Mesendoderm (in vitro differentiated cells): ENCODE results near the gene STRN4.

ENCODE experiments used
- DNase-seq: peaks from one replicate; pipeline ENCODE4 v3.0.0; 2013
- H2AK5ac ChIP-seq: 2 replicates; pipeline ENCODE4 v1.6.1; 2013; ENCODE audit warnings: low read length, inconsistent platforms
- H2BK120ac ChIP-seq: 2 replicates; pipeline ENCODE4 v1.6.1; 2013; ENCODE audit warnings: low read depth, mild to moderate bottlenecking, low read length, moderate library complexity, mixed read lengths
- H2BK15ac ChIP-seq: replicated peaks from 2 replicates; pipeline ENCODE4 v1.6.1; 2013; ENCODE audit warnings: low read depth, mild to moderate bottlenecking, moderate library complexity
- H2BK5ac ChIP-seq: 2 replicates; pipeline ENCODE4 v1.6.1; 2013; ENCODE audit warnings: low read length, inconsistent platforms
- H3K18ac ChIP-seq: 2 replicates; pipeline ENCODE4 v1.6.1; 2013; ENCODE audit warnings: mild to moderate bottlenecking, low read length, mixed read lengths
- H3K23ac ChIP-seq: one replicate; pipeline ENCODE4 v1.6.1; 2013; ENCODE audit warnings: low read length
- H3K27ac ChIP-seq: 2 replicates; pipeline ENCODE4 v1.5.1; 2013; ENCODE audit warnings: low read depth, mild to moderate bottlenecking, inconsistent platforms, low read length, moderate library complexity
- H3K27me3 ChIP-seq: 2 replicates; pipeline ENCODE4 v1.6.1; 2013; ENCODE audit warnings: low read length, control low read depth, mild to moderate bottlenecking, inconsistent platforms; ENCODE audit not compliant: insufficient read depth, poor library complexity
- H3K36me3 ChIP-seq: 2 replicates; pipeline ENCODE4 v1.6.1; 2013; ENCODE audit warnings: low read length, inconsistent platforms; ENCODE audit not compliant: control insufficient read depth, insufficient read depth
- H3K4ac ChIP-seq: one replicate; pipeline ENCODE4 v1.6.1; 2013; ENCODE audit warnings: low read depth, mild to moderate bottlenecking, low read length, moderate library complexity
- H3K4me1 ChIP-seq: 2 replicates; pipeline ENCODE4 v1.6.1; 2013; ENCODE audit warnings: low read depth, low read length, inconsistent platforms; ENCODE audit not compliant: control insufficient read depth
- H3K4me2 ChIP-seq: 2 replicates; pipeline ENCODE4 v1.6.1; 2013; ENCODE audit warnings: low read length
- H3K4me3 ChIP-seq: 2 replicates; pipeline ENCODE4 v1.5.1; 2013; ENCODE audit warnings: mild to moderate bottlenecking, low read length
- H3K56ac ChIP-seq: one replicate; pipeline ENCODE4 v1.6.1; 2013; ENCODE audit warnings: low read length
- H3K79me1 ChIP-seq: 2 replicates; pipeline ENCODE4 v1.6.1; 2013; ENCODE audit warnings: low read length, inconsistent platforms
- H3K79me2 ChIP-seq: 2 replicates; pipeline ENCODE4 v1.6.1; 2013; ENCODE audit warnings: mild to moderate bottlenecking, low read length; ENCODE audit not compliant: control insufficient read depth, insufficient read depth
- H3K9ac ChIP-seq: 2 replicates; pipeline ENCODE4 v1.6.1; 2013; ENCODE audit warnings: low read length, inconsistent platforms
- H4K5ac ChIP-seq: one replicate; pipeline ENCODE4 v1.6.1; 2013; ENCODE audit warnings: low read length
- H4K8ac ChIP-seq: one replicate; pipeline ENCODE4 v1.6.1; 2013; ENCODE audit warnings: low read depth, mild to moderate bottlenecking, control low read depth, low read length, moderate library complexity
- WGBS: extraction: QIAGEN DNeasy Blood & Tissue Kit; methylation state at CpG from one replicate; pipeline ENCODE4 v1.1.7; 2013; ENCODE audit warnings: low lambda C conversion rate, missing lambda C conversion rate; ENCODE audit not compliant: insufficient coverage; ENCODE audit errors: extremely low coverage; 5-methylcytosine and 5-hydroxymethylcytosine counted together

The STRN4 gene

DNA sequence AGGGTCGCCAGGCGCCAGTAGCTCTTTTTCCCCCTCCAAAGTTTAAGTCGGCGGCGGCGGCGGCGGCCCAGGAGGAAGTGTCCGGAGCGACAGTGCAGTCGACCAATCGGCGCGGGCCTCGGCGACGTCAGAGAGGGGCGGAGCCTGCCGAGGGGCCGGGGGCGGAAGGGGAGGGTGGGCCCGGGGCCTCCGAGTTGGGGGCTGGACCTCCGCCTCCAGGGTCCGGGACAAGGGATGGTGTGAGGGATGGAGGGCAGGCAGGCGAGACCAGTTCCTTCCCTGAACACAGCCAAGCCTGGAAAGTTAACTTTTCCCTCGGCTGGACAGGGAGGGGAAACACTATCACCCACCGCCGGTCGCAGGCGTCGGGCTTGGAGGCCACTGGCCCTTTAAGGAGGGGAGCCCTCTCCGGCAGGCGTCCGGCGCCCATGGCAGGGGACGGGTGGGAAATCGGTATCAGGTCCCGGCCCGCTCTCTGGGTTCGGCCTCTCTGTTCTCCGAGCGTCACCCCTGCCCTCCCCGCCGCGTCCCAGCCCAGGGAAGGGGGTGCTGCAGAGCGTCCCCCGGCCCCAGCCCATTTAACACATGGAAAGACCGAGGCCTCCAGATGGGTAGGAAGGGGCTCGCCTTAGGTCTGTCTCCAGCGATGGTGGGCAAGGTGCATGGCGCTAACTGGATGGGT lies 29.1 kb downstream of the STRN4 start, which contains the start of gene PRKD2:
Gene PRKD2 (minus strand): TSS at position 81 of the 682 bp plus-strand sequence. CDS start 744 bp downstream, outside the sequence.
- Histone ChIP-seq H2BK120ac (peak within 1 kb of the TSS; percentile 54), H3K4ac (peak within 1 kb of the TSS; percentile 40), H4K5ac (no peak within 1 kb of the TSS), H3K4me3 (peak within 1 kb of the TSS; percentile 91), H3K18ac (peak within 1 kb of the TSS; percentile 88), H3K36me3 (peaks cover 12% of the 10 kb centered on the region), H3K4me2 (peak within 1 kb of the TSS; percentile 86), H3K56ac (peak within 1 kb of the TSS; percentile 98), H3K4me1 (no peaks in the 10 kb centered on the region), H2BK5ac (peak within 1 kb of the TSS; percentile 25), H3K27ac (peak within 1 kb of the TSS; percentile 80), H3K27me3 (no peaks in the 10 kb centered on the region), H4K8ac (no peak within 1 kb of the TSS), H3K9ac (peak within 1 kb of the TSS; percentile 98), H2AK5ac (no peak within 1 kb of the TSS), H2BK15ac (no peak within 1 kb of the TSS), H3K23ac (no peak within 1 kb of the TSS), H3K79me2 (peaks cover 10% of the 10 kb centered on the region), H3K79me1 (peaks cover 9% of the 10 kb centered on the region)
- no CpG with 5 or more reads among the region's 52 CpGs for WGBS
- peak; percentile 93 for DNase-seq

DNA sequence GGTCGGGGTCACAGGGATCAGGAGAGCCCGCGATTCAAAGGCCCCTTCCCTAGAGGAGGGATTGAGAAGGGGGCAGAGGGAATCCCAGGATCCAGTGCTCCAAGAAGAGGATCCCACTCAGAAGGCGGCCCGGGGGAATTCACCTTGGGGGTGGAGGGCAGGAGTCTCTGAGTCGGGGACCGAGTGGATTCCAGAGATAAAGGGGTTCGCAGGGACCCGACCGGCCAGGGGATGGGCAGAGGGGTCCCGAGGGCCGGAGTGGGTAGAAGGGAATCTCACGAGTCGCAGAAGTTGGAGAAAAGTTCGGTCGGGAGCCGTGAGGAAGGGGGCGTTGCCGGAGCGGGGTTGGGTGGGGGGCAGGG lies 29.6 kb downstream of the STRN4 start:
- no peak overlapping the region for H2AK5ac ChIP-seq
- H4K8ac ChIP-seq = no peak overlapping the region
- H3K27ac ChIP-seq = peak overlapping the region; percentile 80
- H3K4ac ChIP-seq = peak overlapping the region; percentile 40
- peak overlapping the region; percentile 70 for H3K4me2 ChIP-seq
- DNase-seq = peak; percentile 35
- H2BK120ac ChIP-seq = peak overlapping the region; percentile 54
- peaks cover 9% of the 10 kb centered on the region for H3K79me1 ChIP-seq
- H3K9ac ChIP-seq = peak overlapping the region; percentile 98
- no CpG with 5 or more reads among the region's 20 CpGs for WGBS
- H3K18ac ChIP-seq = peak overlapping the region; percentile 88
- peaks cover 10% of the 10 kb centered on the region for H3K79me2 ChIP-seq
- no peak overlapping the region for H2BK15ac ChIP-seq
- H4K5ac ChIP-seq = no peak overlapping the region
- H2BK5ac ChIP-seq = peak overlapping the region; percentile 25
- no peaks in the 10 kb centered on the region for H3K27me3 ChIP-seq
- H3K36me3 ChIP-seq = peaks cover 10% of the 10 kb centered on the region
- no peak overlapping the region for H3K23ac ChIP-seq
- H3K4me1 ChIP-seq = no peaks in the 10 kb centered on the region
- peak overlapping the region; percentile 91 for H3K4me3 ChIP-seq
- peak overlapping the region; percentile 98 for H3K56ac ChIP-seq

DNA sequence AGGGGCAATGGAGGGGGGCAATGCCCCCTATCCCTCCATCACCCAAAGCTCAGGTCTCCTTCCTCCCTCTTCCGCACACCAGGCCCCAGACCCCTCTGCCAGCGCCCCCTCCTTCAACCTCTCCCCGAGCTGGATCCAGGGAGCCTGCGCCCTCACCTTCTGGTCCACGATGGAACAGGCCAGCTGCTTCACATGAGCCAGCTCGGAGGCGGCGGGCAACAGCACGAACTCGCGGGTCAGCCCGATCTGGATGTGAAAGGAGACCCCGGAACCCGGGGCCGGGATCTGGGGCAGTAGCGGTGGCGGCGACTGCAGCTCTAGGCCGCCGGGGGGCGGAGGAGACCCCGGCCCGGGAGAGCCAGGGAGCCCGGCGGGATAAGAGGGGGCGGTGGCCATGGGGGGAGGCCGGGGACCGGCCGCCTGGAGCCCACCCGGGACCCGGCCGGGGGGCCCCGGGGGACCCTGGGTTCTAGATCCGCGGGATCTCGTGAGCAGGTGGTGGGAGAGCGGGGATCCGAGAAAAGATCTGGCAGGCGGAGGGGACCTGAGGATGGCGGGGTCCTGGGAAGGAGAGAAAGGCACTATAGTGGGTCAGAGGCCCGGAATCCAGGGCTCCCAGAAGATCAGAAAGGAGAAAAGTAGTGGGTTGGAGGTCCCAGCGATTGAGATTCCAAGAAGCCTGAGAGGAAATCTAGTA lies 30.1 kb downstream of the STRN4 start:
- H3K9ac ChIP-seq = peak overlapping the region; percentile 98
- H3K36me3 ChIP-seq = peaks cover 7% of the 10 kb centered on the region
- H2BK5ac ChIP-seq = no peak overlapping the region
- H2AK5ac ChIP-seq = no peak overlapping the region
- peak overlapping the region; percentile 80 for H3K27ac ChIP-seq
- peaks cover 10% of the 10 kb centered on the region for H3K79me2 ChIP-seq
- peak; percentile 39 for DNase-seq
- H3K18ac ChIP-seq = peak overlapping the region; percentile 88
- H3K4me1 ChIP-seq = no peaks in the 10 kb centered on the region
- no peaks in the 10 kb centered on the region for H3K27me3 ChIP-seq
- H4K8ac ChIP-seq = no peak overlapping the region
- H3K23ac ChIP-seq = no peak overlapping the region
- no CpG with 5 or more reads among the region's 42 CpGs for WGBS
- H2BK120ac ChIP-seq = no peak overlapping the region
- H4K5ac ChIP-seq = no peak overlapping the region
- H3K4me3 ChIP-seq = peak overlapping the region; percentile 91
- H3K79me1 ChIP-seq = peaks cover 9% of the 10 kb centered on the region
- H3K4ac ChIP-seq = peak overlapping the region; percentile 23
- no peak overlapping the region for H2BK15ac ChIP-seq
- H3K4me2 ChIP-seq = peak overlapping the region; percentile 81
- H3K56ac ChIP-seq = peak overlapping the region; percentile 98

DNA sequence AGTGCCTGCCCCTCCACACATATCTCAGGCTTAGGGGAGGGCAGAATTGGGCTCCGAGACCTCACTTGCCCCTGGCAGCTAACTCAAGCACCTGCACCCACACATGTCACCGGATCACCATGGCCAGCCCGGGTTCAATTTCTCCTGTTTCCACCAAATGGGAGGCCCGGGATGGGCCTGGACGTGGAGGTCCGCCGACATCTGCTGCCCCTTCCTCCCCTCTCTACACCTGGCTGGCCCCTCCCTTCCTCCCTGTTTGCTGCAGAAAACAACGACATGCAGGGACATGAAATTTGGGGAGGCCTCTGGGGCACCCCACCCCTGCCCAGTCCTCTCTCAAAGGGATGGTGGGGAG lies 30.7 kb downstream of the STRN4 start:
- no peak overlapping the region for H2BK120ac ChIP-seq
- H3K18ac ChIP-seq = peak overlapping the region; percentile 33
- DNase-seq = no peak
- H3K4me1 ChIP-seq = no peaks in the 10 kb centered on the region
- H3K4ac ChIP-seq = no peak overlapping the region
- peak overlapping the region; percentile 25 for H3K27ac ChIP-seq
- H4K8ac ChIP-seq = no peak overlapping the region
- no peak overlapping the region for H2BK15ac ChIP-seq
- H3K79me1 ChIP-seq = peaks cover 9% of the 10 kb centered on the region
- H3K4me3 ChIP-seq = peak overlapping the region; percentile 91
- H3K9ac ChIP-seq = peak overlapping the region; percentile 98
- no CpG with 5 or more reads among the region's 8 CpGs for WGBS
- H4K5ac ChIP-seq = no peak overlapping the region
- H3K27me3 ChIP-seq = no peaks in the 10 kb centered on the region
- H3K79me2 ChIP-seq = peaks cover 10% of the 10 kb centered on the region
- H3K23ac ChIP-seq = no peak overlapping the region
- H2BK5ac ChIP-seq = no peak overlapping the region
- H3K4me2 ChIP-seq = peak overlapping the region; percentile 81
- peak overlapping the region; percentile 98 for H3K56ac ChIP-seq
- no peak overlapping the region for H2AK5ac ChIP-seq
- H3K36me3 ChIP-seq = peaks cover 4% of the 10 kb centered on the region

DNA sequence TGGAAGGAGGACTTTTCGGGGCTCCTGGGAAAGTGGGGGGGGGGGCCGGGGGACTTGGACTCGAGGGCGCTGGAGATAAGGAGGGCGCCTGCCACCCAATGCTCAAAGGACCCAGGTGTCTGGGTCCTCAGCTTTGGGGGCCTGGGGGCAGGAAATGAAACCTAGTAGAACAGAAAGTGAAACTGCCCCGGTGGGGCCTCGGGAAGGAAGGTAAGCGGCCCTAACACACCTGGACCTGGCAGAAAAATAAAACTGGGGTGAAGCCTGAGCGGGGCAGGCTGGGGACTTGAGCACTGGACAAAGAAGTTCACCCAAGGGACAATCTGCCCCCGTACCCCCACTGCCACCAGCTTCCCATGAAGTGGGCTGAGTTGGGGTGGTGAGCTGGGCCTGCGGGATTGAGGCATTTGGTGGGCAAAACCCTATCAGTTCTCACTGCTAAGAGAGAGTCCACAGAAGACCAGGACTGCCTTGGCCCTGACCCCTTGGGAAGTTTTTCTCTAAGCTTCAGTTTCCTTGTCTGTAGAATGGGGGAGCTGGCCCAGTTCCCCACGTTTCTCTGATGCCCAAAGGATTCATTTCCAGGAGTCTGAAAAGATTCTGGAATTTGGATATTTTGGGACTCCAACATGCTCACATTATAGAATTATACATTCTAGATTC lies 31.7 kb downstream of the STRN4 start:
- WGBS = no CpG with 5 or more reads among the region's 12 CpGs
- peak overlapping the region; percentile 96 for H3K18ac ChIP-seq
- peak overlapping the region; percentile 37 for H3K4me2 ChIP-seq
- H3K4me3 ChIP-seq = no peak overlapping the region
- peaks cover 9% of the 10 kb centered on the region for H3K79me1 ChIP-seq
- DNase-seq = no peak
- peak overlapping the region; percentile 66 for H2BK120ac ChIP-seq
- peak overlapping the region; percentile 78 for H4K8ac ChIP-seq
- no peak overlapping the region for H2AK5ac ChIP-seq
- no peak overlapping the region for H3K23ac ChIP-seq
- H3K9ac ChIP-seq = peak overlapping the region; percentile 67
- peak overlapping the region; percentile 97 for H3K56ac ChIP-seq
- no peak overlapping the region for H4K5ac ChIP-seq
- H3K4me1 ChIP-seq = no peaks in the 10 kb centered on the region
- H2BK5ac ChIP-seq = no peak overlapping the region
- H2BK15ac ChIP-seq = no peak overlapping the region
- peak overlapping the region; percentile 99 for H3K4ac ChIP-seq
- H3K36me3 ChIP-seq = no peaks in the 10 kb centered on the region
- H3K27ac ChIP-seq = peak overlapping the region; percentile 54
- no peaks in the 10 kb centered on the region for H3K27me3 ChIP-seq
- peaks cover 10% of the 10 kb centered on the region for H3K79me2 ChIP-seq
